Stimulated activated CD4-positive, alpha-beta T cell treated with anti-CD3 and anti-CD28 coated beads, Interleukin-4, amount 100 ng/mL, for 4 hours (primary cell): ENCODE measurements around the gene PHACTR4.
"Not testable (repeated sequence)": the region's sequence is repeated elsewhere in the genome, so short reads cannot be mapped to it uniquely, and the experiment has no call there.

Experiments used
- DNase-seq, 2 experiments: peaks; one replicate each; pipeline ENCODE4 v3.0.0-alpha.2; 2020

Gene PHACTR4

DNA sequence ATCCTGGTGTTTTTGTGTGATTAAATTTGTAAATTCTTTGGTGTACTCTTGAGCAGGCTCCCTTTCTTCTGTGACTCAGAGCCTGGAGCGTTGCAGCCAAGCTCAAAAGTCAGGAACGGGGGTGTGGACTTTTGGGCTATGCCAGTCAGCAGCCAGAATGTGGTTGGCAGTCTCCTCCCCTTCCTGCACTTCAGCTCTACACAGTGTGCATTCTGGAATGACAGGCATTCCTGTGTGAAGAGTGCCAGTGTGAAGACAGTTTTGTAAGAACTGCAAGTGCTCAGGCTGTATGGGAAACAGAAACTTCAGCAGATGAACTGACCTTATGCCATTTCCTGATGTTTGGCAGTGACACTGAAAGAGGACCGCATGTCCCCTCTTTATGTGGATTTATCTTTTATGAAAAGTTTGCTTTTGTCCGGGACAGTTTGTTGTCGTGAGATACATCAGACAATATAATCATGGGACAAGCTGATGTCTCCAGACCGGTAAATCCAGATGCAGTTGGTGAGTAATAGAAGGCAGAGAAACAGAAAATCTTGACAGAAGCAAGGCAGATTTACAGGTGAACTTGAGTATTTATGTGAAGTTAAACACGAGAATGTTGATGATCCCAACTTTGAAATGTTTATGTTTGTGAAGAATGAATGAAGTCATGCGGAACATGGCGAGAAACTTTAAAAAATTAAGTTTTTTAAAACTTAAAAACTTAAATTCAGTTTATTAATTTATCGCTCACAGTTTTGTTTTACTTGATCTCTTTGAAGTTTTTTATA lies 68.6 kb downstream of the PHACTR4 start:
- peak in 1 of 2 experiments; percentile 5 for DNase-seq

DNA sequence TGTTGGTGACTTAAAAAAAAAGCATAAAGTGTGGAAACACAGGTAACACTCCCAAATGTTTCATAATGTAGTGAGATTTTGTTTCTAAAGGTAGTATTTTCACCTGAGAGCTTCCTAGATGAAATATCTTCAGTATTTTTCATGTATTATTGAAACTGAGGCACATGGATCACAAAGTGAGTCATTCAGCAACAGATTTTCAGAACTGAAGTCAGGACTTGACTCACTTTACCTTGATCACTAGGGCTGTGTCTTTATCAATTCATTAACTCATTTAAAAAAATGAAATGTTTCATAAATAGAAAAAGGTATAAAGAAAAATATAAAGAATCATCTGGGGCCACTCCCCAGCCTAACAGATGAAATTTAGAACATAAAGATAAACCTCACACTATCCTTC lies 69.8 kb downstream of the PHACTR4 start:
- no peak for DNase-seq

DNA sequence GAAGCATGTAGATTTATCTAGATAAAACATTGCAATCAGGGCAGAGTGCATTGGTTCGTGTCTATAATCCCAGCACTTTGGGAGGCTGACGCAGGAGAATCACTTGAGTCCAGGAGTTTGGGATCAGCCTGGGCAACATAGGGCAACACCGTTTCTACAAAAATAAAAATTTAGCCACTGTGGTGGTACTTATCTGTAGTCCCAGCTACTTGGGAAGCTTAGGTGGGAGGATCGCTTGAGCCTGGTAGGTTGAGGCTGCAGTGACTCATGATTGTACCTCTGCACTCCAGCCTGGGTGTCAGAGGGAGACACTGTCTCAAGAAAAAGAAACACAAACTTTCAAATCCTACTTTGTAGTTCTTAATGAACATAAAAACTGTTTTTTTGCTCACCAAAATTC lies 72.1 kb downstream of the PHACTR4 start:
- DNase-seq, result no peak

GRCh38 chr1:28443550-28443949 lies 74.0 kb downstream of the PHACTR4 start:
- DNase-seq, result no peak

DNA sequence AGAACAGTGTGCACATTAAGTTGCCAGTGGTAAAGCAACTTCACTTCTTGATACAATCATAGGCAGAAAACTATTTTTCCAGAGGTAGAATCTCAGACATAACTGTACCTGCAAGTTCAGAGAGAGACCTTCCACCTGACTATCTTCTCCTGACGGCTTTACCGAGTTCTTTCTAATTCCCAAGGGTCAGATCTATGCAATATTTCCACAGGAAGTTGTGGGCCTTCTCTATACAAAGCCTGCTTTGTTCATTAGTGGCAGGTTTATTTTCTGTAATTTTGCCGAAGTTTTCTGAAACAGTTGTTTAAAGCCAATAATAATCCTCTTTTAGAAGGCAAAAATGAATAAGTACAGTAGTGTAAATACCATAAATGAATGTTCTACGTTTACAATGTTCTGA lies 78.1 kb downstream of the PHACTR4 start:
- DNase-seq, result no peak

GRCh38 chr1:28448094-28448611 lies 78.6 kb downstream of the PHACTR4 start:
- DNase-seq, result not testable (repeated sequence)

- peak in 1 of 2 experiments; percentile 9 for DNase-seq
Measured at GRCh38 chr1:28449904-28450303, 80.4 kb downstream of the PHACTR4 start.

DNA sequence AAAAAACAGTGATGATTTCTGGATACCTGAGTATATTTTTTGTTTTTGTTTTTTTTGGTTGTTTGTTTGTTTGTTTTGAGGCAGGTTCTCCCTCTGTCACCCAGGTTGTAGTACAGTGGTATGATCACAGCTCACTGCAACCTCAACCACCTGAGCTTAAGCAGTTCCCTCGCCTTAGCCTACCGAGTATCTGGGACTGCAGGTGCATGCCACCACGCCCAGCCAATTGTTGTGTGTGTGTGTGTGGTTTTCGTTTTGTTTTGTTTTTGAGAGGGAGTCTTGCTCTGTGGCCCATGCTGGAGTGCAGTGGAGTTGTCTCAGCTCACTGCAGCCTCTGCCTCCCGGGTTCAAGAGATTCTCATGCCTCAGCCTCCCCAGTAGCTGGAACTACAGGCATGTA lies 81.0 kb downstream of the PHACTR4 start:
- DNase-seq, result no peak

GRCh38 chr1:28451011-28451410 lies 81.5 kb downstream of the PHACTR4 start:
- no peak for DNase-seq

DNA sequence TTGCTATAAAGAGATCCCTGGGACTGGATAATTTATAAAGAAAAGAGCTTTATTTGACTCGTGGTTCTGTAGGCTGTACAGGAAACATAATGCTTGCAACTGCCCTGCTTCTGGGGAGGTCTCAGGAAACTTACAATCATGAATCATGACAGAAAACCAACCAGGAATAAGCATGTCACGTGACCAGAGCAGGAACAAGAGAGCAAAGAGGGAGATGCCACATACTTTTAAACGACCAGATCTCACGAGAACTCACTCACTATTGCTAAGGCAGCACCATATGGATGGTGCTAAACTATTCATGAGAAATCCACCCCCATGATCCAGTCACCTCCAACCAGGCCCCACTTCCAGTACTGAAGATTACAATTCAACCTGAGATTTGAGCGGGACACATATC lies 86.5 kb downstream of the PHACTR4 start:
- DNase-seq, result no peak

DNA sequence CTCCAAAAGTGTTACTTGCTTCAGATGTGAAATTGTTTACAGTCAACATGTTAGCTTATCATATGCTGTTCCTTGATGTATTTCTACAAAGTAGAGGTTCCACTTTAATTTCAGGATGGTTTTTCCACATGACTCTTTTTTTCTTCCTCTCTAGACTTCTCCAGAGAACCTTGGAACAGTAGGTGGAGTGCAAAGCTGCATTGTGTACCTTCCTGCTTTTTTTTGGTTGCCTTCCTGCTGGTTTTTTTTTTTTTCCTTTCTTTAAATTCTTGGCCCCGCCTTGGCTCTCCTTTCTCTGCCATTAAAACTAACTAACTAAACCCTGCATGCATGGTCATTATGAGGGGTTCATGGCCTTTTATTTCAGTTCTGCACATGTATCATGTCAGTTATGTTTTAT lies 88.1 kb downstream of the PHACTR4 start:
- DNase-seq, result no peak

- DNase-seq, result no peak
Measured at GRCh38 chr1:28458237-28459228, 89.0 kb downstream of the PHACTR4 start.

DNA sequence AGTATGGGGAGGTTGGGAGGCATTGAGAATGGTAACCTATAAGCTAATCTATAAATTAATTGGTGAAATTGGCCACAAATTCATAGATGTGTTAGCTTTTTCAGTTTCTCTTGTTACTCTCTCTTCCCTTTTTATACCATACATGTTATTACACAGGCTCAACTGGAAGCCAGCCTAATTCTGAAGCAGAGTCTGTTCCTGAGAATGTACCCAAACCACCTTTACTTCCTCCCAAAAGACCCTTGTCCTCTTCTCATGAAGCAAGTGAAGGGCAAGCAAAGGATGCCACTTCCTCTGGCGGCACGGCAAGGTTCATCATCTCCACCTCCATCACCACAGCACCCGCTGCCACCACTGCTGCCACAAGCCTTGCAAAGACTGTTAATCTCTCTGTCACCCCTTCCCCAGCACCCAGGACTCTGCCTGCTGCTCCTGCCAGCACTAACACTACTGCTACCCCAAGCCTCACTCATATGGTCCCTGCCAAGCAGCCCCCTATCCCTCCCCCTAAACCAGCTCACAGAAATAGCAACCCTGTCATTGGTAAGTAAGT lies 96.8 kb downstream of the PHACTR4 start:
- no peak for DNase-seq

- DNase-seq, result no peak
Measured at GRCh38 chr1:28470146-28470545, 100.6 kb downstream of the PHACTR4 start.

GRCh38 chr1:28479497-28479896 lies 110.0 kb downstream of the PHACTR4 start:
- not testable (repeated sequence) for DNase-seq

DNA sequence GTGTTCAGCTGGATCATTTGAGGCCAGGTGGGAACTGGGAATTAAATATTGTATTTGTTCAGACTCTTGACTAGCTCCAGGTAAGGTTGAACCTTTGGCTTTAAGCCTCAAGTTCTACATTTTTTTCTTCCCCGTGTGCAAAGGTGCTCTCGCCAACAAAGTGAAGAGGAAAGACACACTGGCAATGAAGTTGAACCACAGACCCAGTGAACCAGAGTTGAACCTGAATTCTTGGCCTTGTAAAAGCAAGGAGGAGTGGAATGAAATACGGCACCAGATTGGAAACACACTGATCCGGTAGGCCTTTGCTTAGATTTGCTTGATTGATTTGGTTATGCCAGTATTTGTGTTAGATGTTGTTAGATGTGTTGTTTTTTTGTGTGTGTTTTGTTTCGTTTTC lies 110.8 kb downstream of the PHACTR4 start:
- DNase-seq, result no peak

GRCh38 chr1:28482138-28482537 lies 112.6 kb downstream of the PHACTR4 start:
- no peak for DNase-seq

DNA sequence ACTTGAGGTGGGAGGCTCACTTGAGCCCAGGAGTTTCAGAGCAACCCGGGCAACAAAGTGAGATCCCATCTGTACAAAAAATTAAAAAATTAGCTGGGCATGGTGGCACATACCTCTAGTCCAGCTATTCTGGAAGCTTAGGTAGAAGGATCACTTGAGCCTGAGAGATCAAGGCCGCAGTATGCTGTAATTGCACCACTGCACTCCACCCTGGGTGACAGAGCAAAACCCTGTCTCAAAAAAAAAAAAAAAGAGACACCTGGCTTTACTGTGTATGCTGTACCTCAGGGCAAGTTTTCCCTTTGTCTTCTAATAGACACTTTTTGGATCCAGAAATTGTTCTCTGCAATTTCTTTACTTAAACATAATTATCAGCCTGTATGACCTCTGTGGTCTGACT lies 113.2 kb downstream of the PHACTR4 start:
- no peak for DNase-seq

- DNase-seq, result no peak
Measured at GRCh38 chr1:28494737-28495136, 125.2 kb downstream of the PHACTR4 start.

DNA sequence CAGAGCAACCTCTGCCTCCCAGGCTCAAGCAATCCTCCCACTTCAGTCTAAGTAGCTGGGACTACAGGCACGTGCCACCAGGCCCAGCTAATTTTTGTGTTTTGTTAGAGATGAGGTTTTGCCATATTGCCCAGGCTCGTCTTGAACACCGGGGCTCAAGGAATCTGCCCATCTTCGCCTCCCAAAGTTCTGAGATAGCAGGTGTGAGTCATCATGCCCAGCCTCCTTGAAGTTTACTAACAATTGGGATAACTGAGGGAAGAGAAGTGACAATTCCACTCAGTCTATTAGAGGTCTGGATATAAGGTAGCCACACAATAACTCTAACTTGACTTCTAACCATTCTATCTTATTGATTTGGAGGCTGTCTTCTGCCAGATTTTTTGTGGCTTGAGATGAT lies 130.0 kb downstream of the PHACTR4 start:
- no peak for DNase-seq

DNA sequence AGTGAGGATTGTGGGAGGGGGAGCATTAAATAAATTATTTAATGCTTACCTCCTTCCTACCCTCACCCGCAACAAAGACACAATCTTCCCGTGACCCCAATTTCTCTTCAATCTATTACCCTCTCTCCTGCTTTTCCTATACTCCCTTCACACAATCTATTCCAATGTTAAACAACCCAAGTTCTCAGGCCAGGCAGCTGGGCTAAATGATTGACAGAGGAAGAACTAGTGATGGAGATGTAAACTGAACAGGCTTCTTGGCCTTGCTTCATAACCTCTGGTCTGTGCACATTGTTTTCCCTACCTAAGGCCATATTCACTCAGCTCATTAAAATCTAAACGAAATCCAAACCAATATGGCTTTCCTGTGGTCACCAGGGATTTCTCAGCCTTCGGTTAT lies 132.4 kb downstream of the PHACTR4 start:
- no peak for DNase-seq

DNA sequence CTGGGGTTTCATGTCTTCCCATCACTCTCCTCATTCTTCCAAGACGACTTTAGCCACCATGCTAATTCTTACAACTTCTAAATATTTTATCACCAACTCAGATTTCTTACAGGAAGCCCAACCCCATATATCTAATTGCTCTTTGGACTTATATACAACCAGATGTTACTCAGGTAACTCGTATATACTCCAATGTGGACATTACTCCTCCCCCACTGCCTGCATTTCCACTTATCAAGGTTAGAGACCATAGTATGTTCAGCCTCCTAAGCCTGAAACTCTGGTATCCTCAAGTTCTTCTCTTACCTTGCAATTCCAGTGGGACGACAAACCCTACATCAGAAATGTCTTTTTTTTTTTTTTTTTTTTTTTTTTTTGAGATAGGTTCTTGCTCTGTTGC lies 133.6 kb downstream of the PHACTR4 start:
- DNase-seq, result no peak
